Endometrial microvascular endothelial cells (primary cell): ENCODE measurements around the gene WDR7. TPM values are rescaled to one million over a fixed set of nuclear protein-coding genes. Genes with fewer than 3 reads are reported as not detected.

Experiments used
- in situ Hi-C: cut with HindIII; loops from 2 replicates; pipeline ENCODE4 v1.10.0; 2017; ENCODE audit warnings: low sequenced_read_pairs, low pct_unique_long_range_greater_than_20kb; ENCODE audit errors: inconsistent ontology term
- total RNA-seq: library from RNA; depleted of rRNA; stranded (reverse); fragments of >200 nt; gene quantifications from one replicate; pipeline ENCODE4 v1.2.3, GENCODE V29; 2015; ENCODE audit errors: inconsistent ontology term

Gene WDR7
- total RNA-seq, 1 donor from 2014 or later, result 11.9 TPM

DNA sequence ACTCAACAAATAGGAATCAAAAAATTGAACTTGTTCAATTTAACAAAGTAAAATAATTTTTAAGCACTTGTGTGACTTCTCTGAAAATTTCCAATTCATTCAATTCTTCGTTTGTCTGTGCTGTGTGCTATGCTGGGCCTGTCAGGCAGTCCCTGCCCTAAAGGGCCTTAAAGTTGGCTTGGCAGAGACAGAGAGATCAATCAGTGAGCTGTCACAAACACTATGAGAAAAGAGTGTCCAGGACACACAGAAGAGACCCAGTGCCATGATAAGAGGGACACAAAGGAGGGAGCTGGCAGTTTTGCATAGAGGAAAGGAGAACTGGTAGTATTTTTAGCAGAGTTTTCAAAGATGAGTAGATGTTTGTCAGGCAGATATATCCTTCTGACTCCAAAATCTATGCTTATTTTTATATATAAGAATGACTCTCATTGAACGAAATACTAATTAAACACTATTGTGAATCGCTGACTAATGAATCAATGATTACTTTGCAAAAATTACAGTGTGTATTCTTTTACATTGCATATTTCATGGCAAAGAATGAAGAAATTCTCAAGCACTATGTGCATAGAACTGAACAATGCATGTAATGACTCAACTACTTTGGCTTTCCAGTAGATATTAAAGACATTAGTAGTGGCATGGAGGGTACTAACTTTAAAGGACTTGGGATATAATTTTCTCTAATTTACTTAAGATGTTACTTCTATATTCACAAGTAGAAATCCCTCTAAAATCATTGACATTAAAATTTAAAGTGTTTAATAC lies 302.5 kb downstream of the WDR7 start:
- in situ Hi-C loops, result no loop called here

- in situ Hi-C loops, result no loop called here
Measured at GRCh38 chr18:56955490-56955889, 304.3 kb downstream of the WDR7 start.

DNA sequence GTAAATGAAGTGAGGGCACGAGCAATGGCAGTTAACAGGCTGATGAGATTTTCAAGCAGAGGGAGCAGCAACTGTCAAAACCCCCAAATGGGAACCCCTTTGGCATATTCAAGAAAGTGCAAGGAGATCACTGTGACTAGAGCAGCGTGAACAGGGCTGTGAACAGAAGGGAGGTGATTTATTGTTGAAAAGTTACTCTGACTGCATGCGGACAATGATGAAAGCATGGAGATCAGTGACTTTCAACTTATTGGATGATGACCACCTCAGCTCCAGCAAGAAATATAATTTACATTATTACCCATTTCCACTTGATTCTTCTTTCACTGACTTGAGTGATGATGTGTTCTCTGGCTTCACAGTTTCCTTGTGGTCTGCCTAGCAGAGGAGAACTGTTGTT lies 308.0 kb downstream of the WDR7 start:
- in situ Hi-C loops, result no loop called here

GRCh38 chr18:56962322-56962721 lies 311.2 kb downstream of the WDR7 start:
- in situ Hi-C loops, result no loop called here

GRCh38 chr18:56967035-56967434 lies 315.9 kb downstream of the WDR7 start:
- in situ Hi-C loops, result no loop called here

GRCh38 chr18:56973487-56973886 lies 322.3 kb downstream of the WDR7 start:
- in situ Hi-C loops, result no loop called here

DNA sequence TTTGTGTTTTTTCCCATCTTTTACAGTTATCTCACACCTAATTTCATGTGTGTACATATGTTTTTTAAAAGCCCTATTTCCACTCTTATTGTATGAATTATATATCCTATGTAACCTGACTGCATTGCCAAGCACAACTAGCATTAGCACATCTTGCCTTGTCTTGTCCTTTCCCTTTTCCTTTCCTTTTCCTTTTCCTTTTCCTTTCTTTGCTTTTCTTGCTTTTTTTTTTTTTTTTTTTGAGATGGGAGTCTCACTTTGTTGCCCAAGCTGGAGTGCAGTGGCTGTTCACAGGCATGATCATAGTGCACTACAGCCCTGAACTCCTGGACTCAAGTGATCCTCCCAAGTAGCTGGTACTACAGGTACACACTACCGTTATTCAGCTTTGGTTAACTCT lies 323.0 kb downstream of the WDR7 start:
- in situ Hi-C loops, result no loop called here

- in situ Hi-C loops, result no loop called here
Measured at GRCh38 chr18:56975276-56975675, 324.1 kb downstream of the WDR7 start.

GRCh38 chr18:56977309-56977708 lies 326.1 kb downstream of the WDR7 start:
- in situ Hi-C loops, result no loop called here

- in situ Hi-C loops, result no loop called here
Measured at GRCh38 chr18:56977771-56978170, 326.6 kb downstream of the WDR7 start.

- in situ Hi-C loops, result no loop called here
Measured at GRCh38 chr18:56980151-56980550, 329.0 kb downstream of the WDR7 start.

DNA sequence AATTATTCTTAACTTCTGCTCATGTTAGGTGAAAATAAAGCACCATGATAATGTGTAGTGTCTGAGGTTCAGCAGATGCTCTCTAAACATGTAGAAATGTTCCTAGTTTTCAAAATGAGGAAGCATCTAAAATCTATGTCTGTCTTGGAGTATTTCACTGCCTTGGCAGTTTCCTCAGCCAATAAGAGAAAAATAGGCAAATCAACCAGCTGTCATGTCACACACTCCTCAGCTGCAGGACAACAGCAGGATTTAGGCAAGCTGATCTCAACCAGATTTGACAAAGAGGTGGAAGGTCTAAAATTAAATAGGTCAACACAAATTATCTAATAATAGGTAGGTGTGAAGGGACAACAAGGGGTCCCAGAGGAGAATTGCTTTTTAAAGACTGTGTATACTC lies 331.6 kb downstream of the WDR7 start:
- in situ Hi-C loops, result no loop called here

- in situ Hi-C loops, result no loop called here
Measured at GRCh38 chr18:56983275-56983992, 332.3 kb downstream of the WDR7 start.

DNA sequence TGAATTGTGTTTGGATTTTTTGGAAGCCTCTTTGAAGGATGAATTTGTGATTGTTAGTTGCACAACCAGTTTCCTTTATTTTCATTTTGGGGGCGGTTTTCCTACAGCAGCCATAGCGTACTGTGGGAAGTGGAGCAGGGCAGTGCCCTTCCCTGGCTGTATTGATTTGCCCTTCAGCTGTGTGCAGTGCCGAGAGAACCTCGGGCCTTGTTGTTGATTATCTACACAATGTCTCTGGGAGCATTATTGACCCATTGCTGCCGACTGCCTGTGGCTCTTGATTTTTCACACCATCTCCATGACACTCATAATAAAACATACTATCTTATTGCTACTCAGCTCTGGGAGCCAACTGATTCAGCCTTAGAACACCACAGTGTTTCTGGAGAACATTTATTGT lies 333.6 kb downstream of the WDR7 start:
- in situ Hi-C loops, result no loop called here

- in situ Hi-C loops, result no loop called here
Measured at GRCh38 chr18:56986829-56987228, 335.7 kb downstream of the WDR7 start.

DNA sequence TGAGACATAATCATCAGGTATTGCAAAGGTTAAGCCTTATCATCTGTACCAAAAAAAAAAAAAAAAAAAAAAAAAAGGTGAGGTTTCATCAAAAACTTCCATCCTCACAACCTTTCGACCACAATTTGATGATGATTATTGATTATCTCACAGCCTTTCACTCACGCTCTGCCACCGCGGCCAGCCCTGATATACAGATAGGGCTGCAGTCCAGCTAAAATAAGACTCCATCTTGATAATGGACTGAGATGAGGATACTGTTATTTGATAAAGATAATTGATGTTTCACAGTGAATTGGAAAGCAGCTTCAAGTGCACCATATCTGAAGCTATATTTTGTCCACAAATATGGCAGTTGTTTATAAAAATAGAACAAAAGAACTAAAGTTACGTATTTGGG lies 336.1 kb downstream of the WDR7 start:
- in situ Hi-C loops, result no loop called here

- in situ Hi-C loops, result no loop called here
Measured at GRCh38 chr18:56988022-56988421, 336.9 kb downstream of the WDR7 start.

- in situ Hi-C loops, result no loop called here
Measured at GRCh38 chr18:56990678-56991077, 339.5 kb downstream of the WDR7 start.

GRCh38 chr18:56992777-56993176 lies 341.6 kb downstream of the WDR7 start:
- in situ Hi-C loops, result no loop called here

DNA sequence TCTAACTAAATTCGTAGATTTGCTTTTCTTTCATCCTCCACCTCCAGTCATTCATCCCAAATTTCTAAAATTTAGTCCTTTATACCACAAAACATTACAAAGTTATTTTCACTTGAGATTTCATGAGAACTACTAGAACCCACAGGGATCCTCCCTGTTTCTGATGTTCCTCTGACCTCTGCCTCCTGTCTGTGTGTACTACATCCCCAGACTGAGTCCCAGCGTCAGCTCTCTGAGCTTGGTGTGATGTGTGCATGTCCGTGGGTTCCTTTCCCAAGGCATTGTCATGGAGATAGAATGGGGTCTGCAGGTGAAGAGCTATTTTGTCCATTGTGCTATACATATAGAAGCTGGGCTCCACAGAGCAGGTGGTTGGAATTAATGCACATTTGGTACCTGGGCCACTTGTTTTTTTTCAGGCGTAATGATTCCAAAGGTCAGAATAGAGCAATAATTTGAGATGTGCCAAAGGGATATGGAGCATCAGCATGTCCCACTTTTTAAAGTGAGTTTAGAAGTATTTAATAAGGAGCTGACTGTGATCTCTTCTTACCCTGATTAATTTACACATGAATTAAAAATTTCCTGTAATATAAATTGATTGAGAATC lies 344.5 kb downstream of the WDR7 start:
- in situ Hi-C loops, result no loop called here
